Naive thymus-derived CD4-positive, alpha-beta T cell (primary cell): Measurements from ENCODE around the gene CXCR1. TPM values are rescaled to one million over a fixed set of nuclear protein-coding genes. Genes with fewer than 3 reads are reported as not detected.

ENCODE experiments used
- ATAC-seq: fragments of 150-1000 bp; cut with Tn5 transposase; 2 replicates; pipeline ENCODE4 v1.10.0; 2021; ENCODE audit warnings: mild to moderate bottlenecking, moderate library complexity
- CTCF ChIA-PET: fragments of 350-600 bp; sonication (Branson Sonifier 250); formaldehyde crosslinking; loops from one replicate; lab custom pipeline; 2021; ENCODE audit warnings: antibody characterized with exemption; lab: Charles Lee
- POLR2A ChIA-PET: fragments of 350-600 bp; sonication (Branson Sonifier 250); formaldehyde crosslinking; loops from one replicate; lab custom pipeline; 2021; ENCODE audit warnings: antibody characterized with exemption, inconsistent platforms; lab: Charles Lee
- DNase-seq, 9 donors: peaks; one replicate each; pipeline versions ENCODE4 v3.0.0 to v3.0.0-alpha.2; 2020 to 2022; ENCODE audit warnings: mixed read lengths in 1 of 9
- H3K27ac ChIP-seq: one replicate; pipeline ENCODE4 v1.7.0; 2013; ENCODE audit warnings: mild to moderate bottlenecking, low read depth, low read length, moderate library complexity
- H3K27me3 ChIP-seq, 2 donors: one replicate each; pipeline ENCODE4 v1.7.0; 2013; ENCODE audit warnings: low read length in 2 of 2, mild to moderate bottlenecking in 2 of 2, moderate library complexity in 2 of 2; ENCODE audit not compliant: control insufficient read depth in 2 of 2, insufficient read depth in 2 of 2
- H3K36me3 ChIP-seq, 3 experiments: 1 replicate in 2 of 3; 2 replicates in 1 of 3; pipeline ENCODE4 v1.7.0; 2013; ENCODE audit warnings: low read length in 3 of 3, mild to moderate bottlenecking in 3 of 3, moderate library complexity in 1 of 3; ENCODE audit not compliant: insufficient read depth in 3 of 3, control insufficient read depth in 2 of 3
- H3K4me1 ChIP-seq, 2 donors: one replicate each; pipeline ENCODE4 v1.7.0; 2013; ENCODE audit warnings: low read length in 2 of 2, mild to moderate bottlenecking in 2 of 2, moderate library complexity in 1 of 2; ENCODE audit not compliant: control insufficient read depth in 2 of 2, insufficient read depth in 2 of 2
- H3K4me3 ChIP-seq: 2 replicates; pipeline ENCODE4 v1.7.0; 2013; ENCODE audit warnings: mild to moderate bottlenecking, low read length
- H3K9me3 ChIP-seq, 3 experiments: 1 replicate in 2 of 3; 2 replicates in 1 of 3; pipeline ENCODE4 v1.7.0; 2013; ENCODE audit warnings: low read length in 3 of 3; ENCODE audit not compliant: control insufficient read depth in 2 of 3
- H3K27ac Mint-ChIP-seq, 9 donors: one replicate each; pipeline ENCODE4 v1.8.0; 2020 to 2022; ENCODE audit warnings: mixed read lengths in 9 of 9, mild to moderate bottlenecking in 8 of 9, moderate library complexity in 5 of 9, inconsistent platforms in 2 of 9
- H3K27me3 Mint-ChIP-seq, 5 donors: one replicate each; pipeline ENCODE4 v1.8.0; 2021 to 2022; ENCODE audit warnings: mixed read lengths in 5 of 5, mild to moderate bottlenecking in 1 of 5
- H3K36me3 Mint-ChIP-seq, 5 donors: one replicate each; pipeline ENCODE4 v1.8.0; 2020 to 2022; ENCODE audit warnings: mixed read lengths in 5 of 5, mild to moderate bottlenecking in 3 of 5, inconsistent platforms in 1 of 5
- H3K4me1 Mint-ChIP-seq, 7 donors: one replicate each; pipeline ENCODE4 v1.8.0; 2020 to 2022; ENCODE audit warnings: mixed read lengths in 7 of 7, mild to moderate bottlenecking in 3 of 7, inconsistent platforms in 1 of 7
- H3K4me3 Mint-ChIP-seq, 10 donors: one replicate each; pipeline ENCODE4 v1.8.0; 2020 to 2022; ENCODE audit warnings: mild to moderate bottlenecking in 10 of 10, mixed read lengths in 10 of 10, moderate library complexity in 6 of 10, inconsistent platforms in 2 of 10
- H3K9me3 Mint-ChIP-seq, 11 donors: one replicate each; pipeline ENCODE4 v1.8.0; 2020 to 2022; ENCODE audit warnings: mixed read lengths in 11 of 11, mild to moderate bottlenecking in 4 of 11, inconsistent platforms in 1 of 11, moderate library complexity in 1 of 11
- intact Hi-C, 2 donors: fragments of 100-400 bp; cut with micrococcal nuclease; formaldehyde crosslinking; loops; one replicate each; pipeline ENCODE4 v1.15.1; 2023
- polyA plus RNA-seq, 2 donors: library from polyadenylated mRNA; unstranded; fragments of 300-500 nt; fragmentation: Illumina TruSeq; gene quantifications; one replicate each; pipeline ENCODE4 v1.2.3, GENCODE V29; 2021
- total RNA-seq, 6 experiments: library from RNA in 5 of 6; stranded (reverse) in 5 of 6; gene quantifications; 1 replicate in 5 of 6; 2 replicates in 1 of 6; pipeline ENCODE4 v1.2.3 and lab custom pipeline; 2021 to 2026

Gene CXCR1
- total RNA-seq (1 to 10 TPM in 1 of 5 experiments, under 1 TPM in 2, not detected in 2; 0.16 to 1.0 (median 0.29) TPM), polyA plus RNA-seq (under 1 TPM in 1 of 2 donors, not detected in 1; 0.20 TPM), total RNA-seq (lab: John Stamatoyannopoulos, UW) (not detected)

DNA sequence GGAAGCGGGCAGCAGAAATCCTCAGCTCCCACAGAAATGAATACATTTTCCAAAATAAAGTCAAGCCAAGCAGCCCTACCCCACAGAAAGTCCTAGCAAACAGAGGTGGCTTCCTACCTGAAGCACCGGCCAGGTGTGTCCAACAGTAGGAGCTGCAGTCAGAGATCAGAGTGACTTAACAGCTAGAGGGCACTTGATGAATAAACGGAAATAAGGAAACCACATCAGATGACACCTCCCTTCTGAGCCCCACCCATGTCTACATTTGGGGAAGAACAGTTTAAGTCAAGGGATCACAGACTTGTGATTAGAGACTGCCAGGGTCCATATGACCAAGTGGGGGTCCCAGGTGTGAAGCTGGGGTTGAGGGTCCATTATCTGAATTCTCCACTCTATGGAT lies at the start of gene CXCR1:
TSS of gene CXCR1 (minus strand) at position 172 of the 400 bp plus-strand sequence. CDS start 1,751 bp downstream, outside the sequence.
- ATAC-seq (peak; percentile 94), DNase-seq (peak in 7 of 9 donors; percentile 46 to 63 (median 54))
- Mint-ChIP-seq H3K36me3 (no peaks in the 10 kb centered on the region), H3K4me3 (peak within 1 kb of the TSS; percentile 56 to 79 (median 72)), H3K4me1 (peaks cover 28 to 46% (median 38%) of the 10 kb centered on the region in 7 donors), H3K27ac (peak within 1 kb of the TSS in 7 of 9 donors; percentile 1 to 85 (median 60)), H3K27me3 (peaks cover 0 to 59% (median 6%) of the 10 kb centered on the region in 5 donors), H3K9me3 (no peaks in the 10 kb centered on the region)
- Histone ChIP-seq H3K9me3 (no peaks in the 10 kb centered on the region), H3K27ac (no peak within 1 kb of the TSS), H3K4me3 (no peak within 1 kb of the TSS), H3K27me3 (no peaks in the 10 kb centered on the region), H3K4me1 (peaks cover 19 to 26% of the 10 kb centered on the region in 2 donors), H3K36me3 (no peaks in the 10 kb centered on the region)
- ChIA-PET POLR2A (no interaction called here), CTCF (interaction anchor here (0.6 to 1.4 kb wide), 5 partner anchors 9 to 200 kb away, joined by 3 to 5 read pairs (median 3); no protein-coding TSS in a partner anchor)
- intact Hi-C loops: loop anchor here in 1 of 2 donors (5.0 kb wide), 1 partner anchor 91 kb away; no protein-coding TSS in a partner anchor

DNA sequence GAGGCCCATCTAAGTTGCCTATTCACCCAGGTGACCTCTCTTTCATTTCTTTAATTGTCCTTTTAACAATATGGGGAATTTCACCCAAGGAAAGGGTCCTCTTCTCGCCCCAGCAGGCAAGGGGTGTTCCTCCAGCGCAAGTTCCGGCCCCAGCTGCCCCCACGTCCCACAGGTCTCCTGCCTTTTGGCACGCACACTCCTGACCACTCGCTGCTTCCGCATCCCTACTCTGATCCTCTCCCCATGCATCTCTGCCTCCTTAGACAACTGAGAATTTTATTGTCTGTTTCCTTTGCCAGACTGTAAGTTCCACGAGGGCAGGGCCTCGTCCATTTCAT lies 49.5 kb upstream of the CXCR1 start:
- Mint-ChIP-seq H3K27ac (peak overlapping the region; percentile 94 to 98 (median 97)), H3K27me3 (peaks cover 0 to 7% (median 0%) of the 10 kb centered on the region in 5 donors), H3K9me3 (peaks cover 0 to 5% (median 0%) of the 10 kb centered on the region in 11 donors), H3K4me3 (peak overlapping the region; percentile 90 to 97 (median 94)), H3K36me3 (peaks cover 0 to 35% (median 11%) of the 10 kb centered on the region in 5 donors), H3K4me1 (peaks cover 26 to 43% (median 37%) of the 10 kb centered on the region in 7 donors)
- ATAC-seq: no peak
- H3K4me1 ChIP-seq: peaks cover 20 to 28% of the 10 kb centered on the region in 2 donors
- peak overlapping the region; percentile 99 for H3K27ac ChIP-seq
- POLR2A ChIA-PET: interaction anchor here (0.6 to 7.6 kb wide), 10 partner anchors 13 to 354 kb away, joined by 3 to 70 read pairs (median 4); partner anchors contain the start of genes AAMP and PNKD
- no peak for DNase-seq
- H3K4me3 ChIP-seq: peak overlapping the region; percentile 66
- H3K27me3 ChIP-seq: no peaks in the 10 kb centered on the region
- H3K36me3 ChIP-seq: peaks cover 0 to 10% (median 0%) of the 10 kb centered on the region in 3 experiments
- intact Hi-C loops: loop anchor here (2.0 to 5.0 kb wide), 8 partner anchors 352 to 1326 kb away; partner anchors contain the start of genes DNPEP (in 2 of the 2), BCS1L (in 1 of the 2), CHPF (in 1 of the 2) and CNOT9 (in 1 of the 2)
- CTCF ChIA-PET: interaction anchor here (1.0 to 1.9 kb wide), 4 partner anchors 13 to 54 kb away, joined by 3 to 8 read pairs (median 4); partner anchors contain the start of genes AAMP and PNKD
- H3K9me3 ChIP-seq: no peaks in the 10 kb centered on the region

DNA sequence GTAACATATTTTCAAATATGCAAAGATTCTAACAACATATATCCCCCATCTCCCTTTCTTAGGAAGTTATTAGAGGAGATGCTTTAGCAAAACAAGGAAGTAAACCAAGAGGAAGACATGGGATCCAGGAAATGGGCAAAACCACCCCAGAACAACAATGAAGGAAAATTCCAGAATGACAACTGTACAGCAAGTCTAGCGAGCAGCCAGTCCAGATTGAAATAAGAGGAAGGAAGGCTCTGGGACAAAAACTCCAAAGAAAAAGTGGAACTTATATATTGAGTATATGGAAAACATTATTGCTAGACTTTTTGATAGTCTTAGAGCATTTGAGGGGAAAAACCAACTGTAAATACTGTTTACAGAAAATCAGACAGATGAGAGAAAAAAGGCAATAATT lies 47.4 kb upstream of the CXCR1 start:
- H3K36me3 Mint-ChIP-seq: peaks cover 3 to 25% (median 5%) of the 10 kb centered on the region in 5 donors
- H3K27me3 Mint-ChIP-seq: peaks cover 0 to 25% (median 0%) of the 10 kb centered on the region in 5 donors
- Histone ChIP-seq H3K27me3 (no peaks in the 10 kb centered on the region), H3K9me3 (no peaks in the 10 kb centered on the region), H3K27ac (no peak overlapping the region), H3K36me3 (peaks cover 0 to 8% (median 0%) of the 10 kb centered on the region in 3 experiments), H3K4me1 (peaks cover 0 to 7% of the 10 kb centered on the region in 2 donors), H3K4me3 (no peak overlapping the region)
- H3K4me1 Mint-ChIP-seq: peaks cover 7 to 23% (median 17%) of the 10 kb centered on the region in 7 donors
- DNase-seq (no peak), ATAC-seq (no peak)
- H3K27ac Mint-ChIP-seq: peak overlapping the region in 2 of 9 donors; percentile 7 to 96
- POLR2A ChIA-PET: no interaction called here
- intact Hi-C loops: no loop called here
- CTCF ChIA-PET: interaction anchor here (0.5 kb wide), 1 partner anchor 54 kb away, joined by 3 read pairs; no protein-coding TSS in a partner anchor
- no peak overlapping the region for H3K4me3 Mint-ChIP-seq
- peaks cover 3 to 20% (median 8%) of the 10 kb centered on the region in 11 donors for H3K9me3 Mint-ChIP-seq

DNA sequence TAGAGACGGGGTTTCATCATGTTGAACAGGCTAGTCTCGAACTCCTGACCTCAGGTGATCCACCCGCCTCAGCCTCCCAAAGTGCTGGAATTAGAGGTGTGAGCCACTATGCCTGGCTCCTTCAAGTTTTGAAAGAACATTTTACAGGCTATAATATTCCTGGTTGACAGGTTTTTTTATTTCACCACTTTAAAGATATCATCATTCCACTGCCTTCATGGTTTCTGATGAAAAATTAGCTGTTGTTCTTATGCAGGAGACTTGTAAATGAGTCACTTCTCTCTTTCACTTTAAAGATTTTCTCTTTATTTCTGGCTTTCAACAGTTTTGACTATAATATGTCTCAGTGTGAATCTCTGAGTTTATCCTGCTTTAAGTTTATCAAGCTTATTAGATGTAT lies 42.3 kb upstream of the CXCR1 start:
- no peaks in the 10 kb centered on the region for H3K36me3 ChIP-seq
- no peak for DNase-seq
- no peaks in the 10 kb centered on the region for H3K27me3 ChIP-seq
- no peak overlapping the region for H3K27ac ChIP-seq
- intact Hi-C loops: no loop called here
- no peak for ATAC-seq
- H3K4me3 ChIP-seq: no peak overlapping the region
- no peaks in the 10 kb centered on the region for H3K4me1 ChIP-seq
- CTCF ChIA-PET: interaction anchor here (0.6 to 1.2 kb wide), 3 partner anchors 61 to 234 kb away, joined by 3 read pairs; partner anchors contain the start of genes AAMP and PNKD
- H3K27ac Mint-ChIP-seq: no peak overlapping the region
- POLR2A ChIA-PET: interaction anchor here (1.3 kb wide), 1 partner anchor 10 kb away, joined by 4 read pairs; no protein-coding TSS in a partner anchor
- peaks cover 3 to 20% (median 8%) of the 10 kb centered on the region in 11 donors for H3K9me3 Mint-ChIP-seq
- H3K36me3 Mint-ChIP-seq: peaks cover 3 to 8% (median 5%) of the 10 kb centered on the region in 5 donors
- H3K9me3 ChIP-seq: no peaks in the 10 kb centered on the region
- H3K27me3 Mint-ChIP-seq: peaks cover 0 to 37% (median 0%) of the 10 kb centered on the region in 5 donors
- no peak overlapping the region for H3K4me3 Mint-ChIP-seq
- H3K4me1 Mint-ChIP-seq: peaks cover 0 to 4% (median 0%) of the 10 kb centered on the region in 7 donors

DNA sequence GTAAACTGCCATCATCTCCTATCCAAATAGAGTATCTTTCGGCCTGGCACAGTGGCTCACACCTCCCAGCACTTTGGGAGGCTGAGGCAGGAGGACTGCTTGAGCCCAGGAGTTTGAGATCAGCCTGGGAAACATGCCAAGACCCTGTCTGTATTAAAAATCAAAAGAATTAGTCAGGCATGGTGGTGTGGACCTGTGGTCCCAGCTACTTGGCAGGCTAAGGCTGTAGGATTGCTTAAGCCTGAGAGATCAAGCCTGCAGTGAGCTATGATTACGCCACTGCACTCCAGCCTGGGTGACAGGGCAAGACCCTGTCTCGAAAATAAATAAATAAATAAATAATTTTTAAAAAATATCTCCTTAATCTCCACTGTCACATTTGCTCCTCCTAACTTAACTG lies 35.5 kb upstream of the CXCR1 start:
- DNase-seq: no peak
- ChIA-PET POLR2A (no interaction called here), CTCF (interaction anchor here (0.7 kb wide), 1 partner anchor 56 kb away, joined by 3 read pairs; no protein-coding TSS in a partner anchor)
- Histone ChIP-seq H3K4me1 (no peaks in the 10 kb centered on the region), H3K4me3 (no peak overlapping the region), H3K27ac (no peak overlapping the region), H3K36me3 (no peaks in the 10 kb centered on the region), H3K27me3 (no peaks in the 10 kb centered on the region), H3K9me3 (no peaks in the 10 kb centered on the region)
- no peaks in the 10 kb centered on the region for H3K9me3 Mint-ChIP-seq
- no peak for ATAC-seq
- no peak overlapping the region for H3K27ac Mint-ChIP-seq
- H3K36me3 Mint-ChIP-seq: no peaks in the 10 kb centered on the region
- H3K4me1 Mint-ChIP-seq: peaks cover 0 to 4% (median 0%) of the 10 kb centered on the region in 7 donors
- intact Hi-C loops: no loop called here
- H3K27me3 Mint-ChIP-seq: peaks cover 0 to 48% (median 4%) of the 10 kb centered on the region in 5 donors
- no peak overlapping the region for H3K4me3 Mint-ChIP-seq

DNA sequence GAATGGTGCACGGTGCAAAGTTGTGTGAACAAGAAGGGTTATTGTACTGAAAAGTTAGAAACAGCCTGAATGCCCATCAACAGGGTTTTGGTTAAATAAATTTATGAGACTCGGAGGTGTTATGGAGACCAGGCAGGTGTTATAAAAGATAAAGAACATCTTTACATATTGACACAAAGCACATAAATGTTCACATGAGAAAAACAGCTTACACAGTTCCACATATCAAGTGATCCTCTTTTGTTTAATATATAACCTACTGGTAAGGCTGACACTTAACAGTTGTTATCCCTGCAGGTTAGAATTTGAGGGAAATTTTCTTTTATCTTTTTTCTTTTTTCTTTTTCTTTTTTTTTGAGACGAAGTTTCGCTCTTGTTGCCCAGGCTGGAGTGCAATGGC lies 30.2 kb upstream of the CXCR1 start:
- ATAC-seq: no peak
- POLR2A ChIA-PET: no interaction called here
- H3K9me3 Mint-ChIP-seq: peaks cover 0 to 2% (median 0%) of the 10 kb centered on the region in 11 donors

More for the DNA sequence above, 30.2 kb upstream of the CXCR1 start:
- CTCF ChIA-PET: no interaction called here
- Mint-ChIP-seq H3K36me3 (no peaks in the 10 kb centered on the region), H3K27me3 (peaks cover 0 to 43% (median 4%) of the 10 kb centered on the region in 5 donors), H3K27ac (no peak overlapping the region), H3K4me1 (peaks cover 0 to 6% (median 0%) of the 10 kb centered on the region in 7 donors), H3K4me3 (no peak overlapping the region)
- Histone ChIP-seq H3K27me3 (no peaks in the 10 kb centered on the region), H3K4me1 (no peaks in the 10 kb centered on the region), H3K9me3 (no peaks in the 10 kb centered on the region), H3K4me3 (no peak overlapping the region), H3K36me3 (no peaks in the 10 kb centered on the region), H3K27ac (no peak overlapping the region)
- intact Hi-C loops: no loop called here
- DNase-seq: no peak
